Calu3 (cell line): Measurements from ENCODE around the gene TBC1D3B. TPM values are rescaled to one million over a fixed set of nuclear protein-coding genes. Genes with fewer than 3 reads are reported as not detected.
"Not testable (repeated sequence)": the region's sequence is repeated elsewhere in the genome, so short reads cannot be mapped to it uniquely, and the experiment has no call there.

Experiments
- BruUV-seq: library from RNA; stranded (reverse); fragments of 400-500 nt; replicated peaks from 2 replicates; lab custom pipeline; 2021; lab: Mats Ljungman, UMichigan
- CTCF ChIA-PET: fragments of 300-600 bp; sonication (Branson Sonifier 250); formaldehyde crosslinking; loops from one replicate; lab custom pipeline; 2022; ENCODE audit warnings: antibody characterized with exemption; lab: Charles Lee
- DNase-seq: peaks from one replicate; pipeline ENCODE4 v3.0.0; 2022
- H3K27ac Mint-ChIP-seq: one replicate; pipeline ENCODE4 v1.8.0; 2022; ENCODE audit warnings: mixed read lengths; ENCODE audit not compliant: unreplicated experiment
- H3K27me3 Mint-ChIP-seq: one replicate; pipeline ENCODE4 v1.8.0; 2022; ENCODE audit warnings: mixed read lengths; ENCODE audit not compliant: unreplicated experiment
- H3K36me3 Mint-ChIP-seq: one replicate; pipeline ENCODE4 v1.8.0; 2022; ENCODE audit warnings: mild to moderate bottlenecking, moderate library complexity, mixed read lengths; ENCODE audit not compliant: insufficient read depth, unreplicated experiment
- H3K4me1 Mint-ChIP-seq: one replicate; pipeline ENCODE4 v1.8.0; 2022; ENCODE audit warnings: mild to moderate bottlenecking, low read depth, mixed read lengths; ENCODE audit not compliant: unreplicated experiment
- H3K4me3 Mint-ChIP-seq: one replicate; pipeline ENCODE4 v1.8.0; 2022; ENCODE audit warnings: mild to moderate bottlenecking, low read depth, moderate library complexity, mixed read lengths; ENCODE audit not compliant: unreplicated experiment
- H3K9me3 Mint-ChIP-seq: one replicate; pipeline ENCODE4 v1.8.0; 2022; ENCODE audit warnings: low read depth, mixed read lengths; ENCODE audit not compliant: unreplicated experiment
- intact Hi-C: fragments of 100-400 bp; cut with micrococcal nuclease; formaldehyde crosslinking; loops from one replicate; pipeline ENCODE4 v1.10.0; 2022; ENCODE audit not compliant: unreplicated experiment
- total RNA-seq: library from RNA; stranded (reverse); gene quantifications from 2 replicates; pipeline ENCODE4 v1.2.3, GENCODE V29; 2022
- TF ChIP-seq, protein P1 (sequence below): fragments of 200-600 bp; IDR thresholded peaks from one replicate; pipeline ENCODE4 v1.8.0; 2022; ENCODE audit warnings: antibody characterized with exemption; ENCODE audit not compliant: unreplicated experiment

TBC1D3B gene
- total RNA-seq, 1 experiment from 2014 or later: 73.5 TPM

DNA sequence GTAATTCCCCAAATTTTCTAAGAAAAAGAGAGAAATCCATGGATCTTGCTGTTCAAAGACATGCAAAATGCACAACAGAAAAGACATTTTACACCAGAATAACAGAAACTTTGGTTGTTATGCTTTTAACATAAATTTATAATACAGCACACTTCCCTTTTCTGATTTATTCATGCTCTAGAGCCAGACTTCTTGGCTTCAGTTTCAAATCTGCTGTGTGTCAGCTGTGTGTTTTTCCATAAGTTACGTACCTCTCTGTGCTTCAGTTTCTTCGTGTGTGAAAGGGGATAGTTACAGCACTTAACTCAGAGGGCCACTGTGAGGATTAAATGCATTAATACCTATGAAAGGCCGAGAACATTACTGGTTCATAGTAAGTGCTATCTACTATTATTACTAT, 26.9 kb upstream of the TBC1D3B start:
- DNase-seq: no peak
- CTCF ChIA-PET: no interaction called here
- BruUV-seq: no TSS peak
- Mint-ChIP-seq H3K4me3 (no peak overlapping the region), H3K4me1 (no peaks in the 10 kb centered on the region), H3K9me3 (no peaks in the 10 kb centered on the region), H3K36me3 (no peaks in the 10 kb centered on the region), H3K27me3 (peaks cover 50% of the 10 kb centered on the region), H3K27ac (no peak overlapping the region)
- TF ChIP-seq, protein P1, sequence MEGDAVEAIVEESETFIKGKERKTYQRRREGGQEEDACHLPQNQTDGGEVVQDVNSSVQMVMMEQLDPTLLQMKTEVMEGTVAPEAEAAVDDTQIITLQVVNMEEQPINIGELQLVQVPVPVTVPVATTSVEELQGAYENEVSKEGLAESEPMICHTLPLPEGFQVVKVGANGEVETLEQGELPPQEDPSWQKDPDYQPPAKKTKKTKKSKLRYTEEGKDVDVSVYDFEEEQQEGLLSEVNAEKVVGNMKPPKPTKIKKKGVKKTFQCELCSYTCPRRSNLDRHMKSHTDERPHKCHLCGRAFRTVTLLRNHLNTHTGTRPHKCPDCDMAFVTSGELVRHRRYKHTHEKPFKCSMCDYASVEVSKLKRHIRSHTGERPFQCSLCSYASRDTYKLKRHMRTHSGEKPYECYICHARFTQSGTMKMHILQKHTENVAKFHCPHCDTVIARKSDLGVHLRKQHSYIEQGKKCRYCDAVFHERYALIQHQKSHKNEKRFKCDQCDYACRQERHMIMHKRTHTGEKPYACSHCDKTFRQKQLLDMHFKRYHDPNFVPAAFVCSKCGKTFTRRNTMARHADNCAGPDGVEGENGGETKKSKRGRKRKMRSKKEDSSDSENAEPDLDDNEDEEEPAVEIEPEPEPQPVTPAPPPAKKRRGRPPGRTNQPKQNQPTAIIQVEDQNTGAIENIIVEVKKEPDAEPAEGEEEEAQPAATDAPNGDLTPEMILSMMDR: no peak
- intact Hi-C loops: no loop called here

DNA sequence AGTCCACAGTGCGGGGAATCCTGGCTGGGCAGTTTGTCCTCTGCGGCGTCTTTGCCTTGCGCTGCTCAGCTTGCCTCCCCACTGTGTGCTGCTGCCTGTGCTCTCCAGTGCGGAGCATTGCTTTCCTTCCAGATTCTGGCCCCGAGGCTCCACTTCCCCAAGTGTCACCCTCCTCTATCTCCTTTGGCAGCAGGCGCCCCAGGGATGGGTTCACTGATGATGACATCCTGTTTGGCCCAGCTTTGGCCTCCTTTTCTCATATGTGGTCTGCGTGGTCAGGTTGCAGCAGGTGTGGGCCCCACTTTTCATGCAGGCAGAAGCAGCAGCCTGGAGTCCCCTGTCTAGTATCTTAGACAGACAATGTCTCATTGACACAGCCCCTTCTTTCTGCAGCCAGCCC, 25.1 kb upstream of the TBC1D3B start:
- H3K4me1 Mint-ChIP-seq: not testable (repeated sequence)

DNA sequence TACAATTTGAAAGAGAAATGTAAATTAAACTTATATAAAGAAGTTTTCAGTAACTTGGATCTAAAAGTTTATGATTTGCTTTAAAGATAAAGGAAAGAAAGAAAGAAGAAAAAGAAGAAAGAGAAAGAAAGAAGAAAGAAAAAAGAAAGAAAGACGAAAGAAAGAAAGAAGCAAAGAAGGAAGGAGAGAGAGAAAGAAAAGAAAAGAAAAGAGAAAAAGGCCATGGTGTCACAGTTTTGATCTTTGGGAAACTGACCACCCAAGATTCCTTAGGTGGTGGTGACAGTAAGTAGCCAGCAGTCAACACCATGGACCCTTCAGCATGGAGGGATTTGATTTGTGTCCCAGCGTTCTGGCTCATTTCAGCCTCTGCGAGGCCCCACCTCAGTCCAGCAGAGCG, 24.7 kb upstream of the TBC1D3B start:
- H3K9me3 Mint-ChIP-seq, H3K4me3 Mint-ChIP-seq: not testable (repeated sequence)

More for the DNA sequence above, 25.1 kb upstream of the TBC1D3B start:
- CTCF ChIA-PET, BruUV-seq, H3K4me3 Mint-ChIP-seq, intact Hi-C loops, H3K36me3 Mint-ChIP-seq, DNase-seq, H3K9me3 Mint-ChIP-seq, H3K27ac Mint-ChIP-seq: not testable (repeated sequence)
- H3K27me3 Mint-ChIP-seq: peaks cover 38% of the 10 kb centered on the region

DNA sequence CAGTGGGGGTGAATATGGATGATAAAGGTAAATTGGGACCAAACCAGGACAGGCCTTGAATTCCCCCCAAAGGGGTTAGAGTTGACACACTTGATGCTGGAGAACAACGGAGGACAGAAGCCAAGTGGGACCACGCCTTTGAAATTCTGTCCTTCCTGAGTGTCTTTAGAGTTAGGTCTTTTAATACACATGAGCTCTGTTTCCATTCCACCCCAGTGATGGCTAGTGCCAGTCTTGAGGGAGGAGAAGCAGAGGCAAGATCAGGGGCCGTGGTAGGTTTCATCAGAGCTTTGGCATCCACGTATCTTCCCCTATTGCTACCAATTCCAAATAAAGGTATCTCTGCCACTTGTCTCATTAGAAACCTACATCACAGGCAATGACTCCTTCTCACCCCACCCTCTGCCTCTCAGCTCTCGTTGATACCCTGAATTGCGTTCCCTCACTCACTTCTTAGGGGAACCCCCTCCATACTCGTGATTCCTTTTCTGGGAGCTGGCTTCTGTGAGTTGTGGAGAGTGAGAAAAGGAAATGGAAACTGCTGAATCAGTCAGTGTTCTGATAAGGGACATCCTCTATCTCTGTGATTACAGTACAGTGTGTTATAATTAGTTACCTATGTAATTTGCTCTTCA, 22.5 kb upstream of the TBC1D3B start:
- no peaks in the 10 kb centered on the region for H3K36me3 Mint-ChIP-seq
- H3K27me3 Mint-ChIP-seq: peaks cover 20% of the 10 kb centered on the region
- no peak overlapping the region for H3K4me3 Mint-ChIP-seq
- TF ChIP-seq, protein P1: no peak
- CTCF ChIA-PET: no interaction called here
- intact Hi-C loops: no loop called here
- DNase-seq: no peak
- BruUV-seq: no TSS peak
- no peak overlapping the region for H3K27ac Mint-ChIP-seq
- H3K4me1 Mint-ChIP-seq: no peaks in the 10 kb centered on the region
- H3K9me3 Mint-ChIP-seq: no peaks in the 10 kb centered on the region

More for the DNA sequence above, 24.7 kb upstream of the TBC1D3B start:
- H3K27ac Mint-ChIP-seq, H3K4me1 Mint-ChIP-seq, DNase-seq, intact Hi-C loops, CTCF ChIA-PET, BruUV-seq, H3K36me3 Mint-ChIP-seq: not testable (repeated sequence)
- peaks cover 34% of the 10 kb centered on the region for H3K27me3 Mint-ChIP-seq

DNA sequence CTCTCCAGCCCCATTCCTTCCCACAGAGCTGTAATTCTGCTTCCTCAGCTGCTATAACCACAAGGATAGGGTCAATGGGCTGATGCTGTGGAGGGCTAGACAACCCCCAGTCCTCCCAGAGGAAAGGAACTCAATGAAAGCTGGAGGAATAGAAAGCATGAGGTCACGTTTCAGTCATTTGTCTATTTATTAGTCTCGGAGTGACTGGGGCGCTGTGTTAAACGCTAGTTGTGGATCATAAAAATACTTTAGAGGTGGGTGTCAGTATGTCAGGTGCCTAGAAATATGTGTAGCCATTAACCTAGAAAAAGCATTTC, 20.9 kb upstream of the TBC1D3B start:
- H3K4me1 Mint-ChIP-seq: no peaks in the 10 kb centered on the region
- TF ChIP-seq, protein P1: no peak
- intact Hi-C loops: no loop called here
- peaks cover 18% of the 10 kb centered on the region for H3K27me3 Mint-ChIP-seq
- H3K36me3 Mint-ChIP-seq: no peaks in the 10 kb centered on the region
- H3K27ac Mint-ChIP-seq: no peak overlapping the region
- H3K4me3 Mint-ChIP-seq: no peak overlapping the region
- H3K9me3 Mint-ChIP-seq: no peaks in the 10 kb centered on the region
- no peak for DNase-seq
- CTCF ChIA-PET: interaction anchor here (0.6 to 0.7 kb wide), 2 partner anchors 14 to 1110 kb away, joined by 3 to 5 read pairs; no protein-coding TSS in a partner anchor
- BruUV-seq: no TSS peak
